ENCODE data around the gene CCND3. TPM values are rescaled to one million over a fixed set of nuclear protein-coding genes. Genes with fewer than 3 reads are reported as not detected.
A peak's percentile ranks its signal among the peaks of the same experiment; 100 is the strongest.

CCND3 gene
- total and polyA plus RNA-seq, 2 of the 13 experiments (the other 11 are each of a cell fraction or from before 2014, with no cell fraction given) = 4.3 to 7.2 TPM

GRCh38 chr6:41941280-41942066, at the start of gene CCND3 (continued):
- TF ChIP-seq ARNT (IDR thresholded peaks at IDR 0.05) (no peak), TBP (CRISPR knock-in tag; IDR thresholded peaks at IDR 0.05) (no peak), ZNF460 (CRISPR knock-in tag; IDR thresholded peaks at IDR 0.05; ENCODE audit: borderline replicate concordance) (no peak), MXI1 (IDR thresholded peaks at IDR 0.05; ENCODE audit: borderline replicate concordance, low read depth, low read length) (peak; percentile 73; the same call in 1 of the 3 replicates), EEA1 (CRISPR knock-in tag; IDR thresholded peaks at IDR 0.05; ENCODE audit: borderline replicate concordance) (peak; percentile 20; the same call in 1 of the 2 replicates), ZNF138 (CRISPR knock-in tag; IDR thresholded peaks at IDR 0.05; ENCODE audit: low read depth) (no peak), NFIB (CRISPR knock-in tag; IDR thresholded peaks at IDR 0.05; ENCODE audit: borderline replicate concordance) (no peak), REPIN1 (CRISPR knock-in tag; IDR thresholded peaks at IDR 0.05; ENCODE audit: borderline replicate concordance, low read depth) (no peak), MBNL3 (CRISPR knock-in tag; conservative IDR thresholded peaks at IDR 0.05) (no peak), ZNF430 (CRISPR knock-in tag; IDR thresholded peaks at IDR 0.05) (no peak), SKI (IDR thresholded peaks at IDR 0.05; ENCODE audit: partially characterized antibody) (peak; percentile 72), KIAA2018 (CRISPR knock-in tag; IDR thresholded peaks at IDR 0.05; ENCODE audit: borderline replicate concordance) (no peak), RARG (CRISPR knock-in tag; IDR thresholded peaks at IDR 0.05; ENCODE audit: low read depth) (peak; percentile 87; the same call in 1 of the 2 replicates), ZNF136 (CRISPR knock-in tag; IDR thresholded peaks at IDR 0.05; ENCODE audit: low read depth) (no peak), NFYB (CRISPR knock-in tag; IDR thresholded peaks at IDR 0.05) (peak; percentile 71), MBD4 (IDR thresholded peaks at IDR 0.05; ENCODE audit: borderline replicate concordance, low read length) (no peak), CHD2 (IDR thresholded peaks at IDR 0.05; ENCODE audit: low read depth, low read length) (no peak), ZNF777 (CRISPR knock-in tag; IDR thresholded peaks at IDR 0.05) (peak; percentile 91), ZBTB33 (CRISPR knock-in tag; IDR thresholded peaks at IDR 0.05) (no peak)
